K562 (cell line): ENCODE measurements around the gene FXYD1.

ENCODE experiments used
- CHD2 ChIP-seq: IDR thresholded peaks from 2 replicates; pipeline ENCODE4 v1.6.1; 2011; ENCODE audit warnings: low read depth, low read length
- CTCF ChIP-seq, 3 experiments: IDR thresholded peaks in 2 of 3; conservative IDR thresholded peaks in 1 of 3; 2 replicates each; pipeline ENCODE4 v1.5.1; 2011 to 2012; ENCODE audit warnings: low read length in 3 of 3, mild to moderate bottlenecking in 3 of 3, control low read depth in 2 of 3, improper control_type of control experiment in 1 of 3, inconsistent platforms in 1 of 3, low read depth in 1 of 3, mixed read lengths in 1 of 3, moderate library complexity in 1 of 3; ENCODE audit not compliant: insufficient read depth in 2 of 3
- ETV1 ChIP-seq: fragments of 450-650 bp; conservative IDR thresholded peaks from 2 replicates; pipeline ENCODE4 v1.6.1; 2016; ENCODE audit warnings: missing genetic modification characterization, control low read depth, low read depth, missing compliant biosample characterization
- HCFC1 ChIP-seq: IDR thresholded peaks from 2 replicates; pipeline ENCODE4 v1.6.1; 2012; ENCODE audit warnings: low read depth, low read length, improper control_type of control experiment
- MLLT1 ChIP-seq, 2 experiments: fragments of 450-650 bp; IDR thresholded peaks; 2 replicates each; pipeline ENCODE4 v1.6.1; 2016
- MXI1 ChIP-seq: IDR thresholded peaks from 2 replicates; pipeline ENCODE4 v1.6.1; 2011; ENCODE audit warnings: low read depth, mild to moderate bottlenecking, improper control_type of control experiment, low read length
- NFATC3 ChIP-seq: fragments of 450-650 bp; IDR thresholded peaks from 2 replicates; pipeline ENCODE4 v1.6.1; 2017; ENCODE audit warnings: mild to moderate bottlenecking
- POLR2AphosphoS5 ChIP-seq: IDR thresholded peaks from 2 replicates; pipeline ENCODE4 v1.6.1; 2011; ENCODE audit warnings: mild to moderate bottlenecking, low read depth, low read length, moderate library complexity; ENCODE audit not compliant: control insufficient read depth, insufficient read depth
- REST ChIP-seq, 2 experiments: fragments of 450-650 bp; formaldehyde crosslinking in 1 of 2; IDR thresholded peaks; 2 replicates each; pipeline versions ENCODE4 v1.4.0 to v1.6.1; 2014 to 2020; ENCODE audit warnings: mild to moderate bottlenecking in 2 of 2, borderline replicate concordance in 1 of 2, low read depth in 1 of 2
- RFX7 ChIP-seq: fragments of 250-450 bp; sonication (Bioruptor Pico); IDR thresholded peaks from 2 replicates; pipeline ENCODE4 v1.5.1; 2021; ENCODE audit warnings: mild to moderate bottlenecking
- SMAD4 ChIP-seq: fragments of 250-450 bp; sonication (Bioruptor Pico); conservative IDR thresholded peaks from 2 replicates; pipeline ENCODE4 v1.8.0; 2021; ENCODE audit warnings: inconsistent platforms, mild to moderate bottlenecking, moderate library complexity
- SMARCB1 ChIP-seq: IDR thresholded peaks from 2 replicates; pipeline ENCODE4 v1.6.1; 2011; ENCODE audit warnings: improper control_type of control experiment, low read depth; ENCODE audit not compliant: insufficient read length
- ZNF77 ChIP-seq: fragments of 250-450 bp; sonication (Bioruptor Pico); IDR thresholded peaks from 2 replicates; pipeline ENCODE4 v1.5.0; 2020

- TF ChIP-seq RFX7 = no peak
- TF ChIP-seq NFATC3 = no peak
- TF ChIP-seq MXI1 = no peak
- no peak for TF ChIP-seq MLLT1 (IDR thresholded peaks at IDR 0.05)
- no peak for TF ChIP-seq SMAD4 (CRISPR knock-in tag)
- TF ChIP-seq SMARCB1 = no peak
- no peak for TF ChIP-seq CTCF (IDR thresholded peaks at IDR 0.05 in 2 of 3, conservative IDR thresholded peaks at IDR 0.05 in 1 of 3; ENCODE audit: insufficient read depth in 2 of 3, low read depth in 1 of 3, low read length in 3 of 3)
- TF ChIP-seq HCFC1 = no peak
- no peak for TF ChIP-seq POLR2AphosphoS5
- no peak for TF ChIP-seq CHD2
- no peak for TF ChIP-seq ZNF77 (CRISPR knock-in tag)
- no peak for TF ChIP-seq REST (IDR thresholded peaks at IDR 0.05; ENCODE audit: borderline replicate concordance)
- TF ChIP-seq REST (CRISPR knock-in tag; IDR thresholded peaks at IDR 0.05; ENCODE audit: low read depth) = no peak
- TF ChIP-seq ETV1 = no peak
Measured at GRCh38 chr19:35123573-35123972, 15.1 kb upstream of the FXYD1 start.
